ENCODE measurements around the gene PDCD11. TPM values are rescaled to one million over a fixed set of nuclear protein-coding genes. Genes with fewer than 3 reads are reported as not detected.

PDCD11 gene, protein sequence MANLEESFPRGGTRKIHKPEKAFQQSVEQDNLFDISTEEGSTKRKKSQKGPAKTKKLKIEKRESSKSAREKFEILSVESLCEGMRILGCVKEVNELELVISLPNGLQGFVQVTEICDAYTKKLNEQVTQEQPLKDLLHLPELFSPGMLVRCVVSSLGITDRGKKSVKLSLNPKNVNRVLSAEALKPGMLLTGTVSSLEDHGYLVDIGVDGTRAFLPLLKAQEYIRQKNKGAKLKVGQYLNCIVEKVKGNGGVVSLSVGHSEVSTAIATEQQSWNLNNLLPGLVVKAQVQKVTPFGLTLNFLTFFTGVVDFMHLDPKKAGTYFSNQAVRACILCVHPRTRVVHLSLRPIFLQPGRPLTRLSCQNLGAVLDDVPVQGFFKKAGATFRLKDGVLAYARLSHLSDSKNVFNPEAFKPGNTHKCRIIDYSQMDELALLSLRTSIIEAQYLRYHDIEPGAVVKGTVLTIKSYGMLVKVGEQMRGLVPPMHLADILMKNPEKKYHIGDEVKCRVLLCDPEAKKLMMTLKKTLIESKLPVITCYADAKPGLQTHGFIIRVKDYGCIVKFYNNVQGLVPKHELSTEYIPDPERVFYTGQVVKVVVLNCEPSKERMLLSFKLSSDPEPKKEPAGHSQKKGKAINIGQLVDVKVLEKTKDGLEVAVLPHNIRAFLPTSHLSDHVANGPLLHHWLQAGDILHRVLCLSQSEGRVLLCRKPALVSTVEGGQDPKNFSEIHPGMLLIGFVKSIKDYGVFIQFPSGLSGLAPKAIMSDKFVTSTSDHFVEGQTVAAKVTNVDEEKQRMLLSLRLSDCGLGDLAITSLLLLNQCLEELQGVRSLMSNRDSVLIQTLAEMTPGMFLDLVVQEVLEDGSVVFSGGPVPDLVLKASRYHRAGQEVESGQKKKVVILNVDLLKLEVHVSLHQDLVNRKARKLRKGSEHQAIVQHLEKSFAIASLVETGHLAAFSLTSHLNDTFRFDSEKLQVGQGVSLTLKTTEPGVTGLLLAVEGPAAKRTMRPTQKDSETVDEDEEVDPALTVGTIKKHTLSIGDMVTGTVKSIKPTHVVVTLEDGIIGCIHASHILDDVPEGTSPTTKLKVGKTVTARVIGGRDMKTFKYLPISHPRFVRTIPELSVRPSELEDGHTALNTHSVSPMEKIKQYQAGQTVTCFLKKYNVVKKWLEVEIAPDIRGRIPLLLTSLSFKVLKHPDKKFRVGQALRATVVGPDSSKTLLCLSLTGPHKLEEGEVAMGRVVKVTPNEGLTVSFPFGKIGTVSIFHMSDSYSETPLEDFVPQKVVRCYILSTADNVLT (N-terminal part only)
- 24.0 TPM for total RNA-seq

DNA sequence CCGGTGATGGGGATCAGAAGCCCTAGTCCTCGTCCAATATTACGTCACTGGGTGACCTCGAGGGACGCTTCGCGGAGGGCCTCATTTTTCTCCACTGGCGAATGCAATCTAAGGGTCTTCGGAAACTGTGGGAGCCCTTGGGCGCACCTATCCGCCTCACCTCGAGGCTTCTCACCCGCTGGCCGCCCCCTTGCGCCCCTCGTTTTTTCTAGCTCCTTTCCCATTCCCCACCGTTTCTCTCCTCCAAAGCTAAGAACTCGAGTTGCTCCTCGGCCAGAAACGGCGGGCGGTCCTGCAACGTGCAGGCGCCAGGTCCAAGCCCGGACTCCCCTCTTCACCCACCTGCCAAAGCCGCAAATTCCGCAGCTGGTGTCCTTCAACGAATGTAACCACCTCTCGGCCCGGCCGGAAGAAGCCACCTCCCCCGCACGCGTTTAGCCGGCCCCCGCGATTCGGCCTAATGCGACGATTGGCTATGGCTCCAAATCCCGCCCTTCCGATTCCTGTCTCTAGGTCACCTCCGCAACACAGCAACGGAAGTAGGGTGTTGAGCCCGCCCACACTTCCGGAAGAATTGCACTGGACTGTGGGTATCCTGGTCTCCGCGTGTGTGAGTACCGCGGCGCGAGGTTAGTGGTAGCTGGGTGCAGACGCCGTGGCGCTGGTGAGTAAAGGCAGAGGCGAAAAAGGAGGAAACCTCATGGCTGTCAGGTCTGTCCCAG, at the start of gene PDCD11, which contains the start of gene ATP5MK:
PDCD11 (plus strand) TSS at position 560 of the 722 bp plus-strand sequence. CDS start 1,801 bp downstream, outside the sequence.
ATP5MK (minus strand) TSS at position 409 of the 722 bp plus-strand sequence. CDS start 4,018 bp downstream, outside the sequence.

DNA sequence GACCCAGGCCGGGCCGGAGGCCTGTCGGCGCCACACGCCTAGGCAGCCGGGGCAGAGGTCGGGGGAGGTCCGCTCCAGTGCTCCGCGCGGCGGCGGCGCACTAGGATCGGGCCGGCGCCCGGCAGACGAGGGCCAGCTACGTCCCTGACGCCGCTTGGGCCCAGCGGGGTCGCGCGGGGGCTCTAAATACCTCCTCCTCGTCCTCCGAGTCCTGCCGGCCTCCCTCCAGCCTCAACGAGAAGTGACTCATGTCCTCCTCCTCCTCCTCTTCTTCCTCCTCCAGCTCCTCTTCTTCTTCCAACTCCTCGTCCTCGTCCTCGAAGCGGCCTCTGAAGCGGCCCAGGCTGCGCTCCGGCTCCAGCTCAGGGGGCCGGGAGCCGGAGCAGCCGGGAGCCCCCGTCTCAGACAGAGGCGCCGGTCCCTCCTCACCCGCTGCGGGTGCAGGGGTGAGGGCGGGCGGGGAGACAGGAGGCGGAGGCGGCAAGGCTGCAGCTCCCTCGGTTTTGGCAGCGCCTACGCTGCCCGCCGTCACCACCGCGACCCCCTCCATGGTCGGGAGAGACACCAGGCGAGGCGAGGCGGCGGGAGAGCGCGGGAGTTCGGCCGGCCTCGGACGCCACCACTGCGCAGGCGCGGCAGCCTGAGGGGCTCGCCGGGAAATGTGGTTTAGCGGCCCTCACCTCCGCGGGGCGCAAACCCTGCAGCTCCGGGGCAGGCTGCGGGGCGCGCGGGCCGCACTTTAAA, 45.7 kb upstream of the PDCD11 start, which contains the start of gene PCGF6:
PCGF6 (minus strand) TSS at position 624 of the 744 bp plus-strand sequence; CDS start at position 550, 74 bp downstream.

DNA sequence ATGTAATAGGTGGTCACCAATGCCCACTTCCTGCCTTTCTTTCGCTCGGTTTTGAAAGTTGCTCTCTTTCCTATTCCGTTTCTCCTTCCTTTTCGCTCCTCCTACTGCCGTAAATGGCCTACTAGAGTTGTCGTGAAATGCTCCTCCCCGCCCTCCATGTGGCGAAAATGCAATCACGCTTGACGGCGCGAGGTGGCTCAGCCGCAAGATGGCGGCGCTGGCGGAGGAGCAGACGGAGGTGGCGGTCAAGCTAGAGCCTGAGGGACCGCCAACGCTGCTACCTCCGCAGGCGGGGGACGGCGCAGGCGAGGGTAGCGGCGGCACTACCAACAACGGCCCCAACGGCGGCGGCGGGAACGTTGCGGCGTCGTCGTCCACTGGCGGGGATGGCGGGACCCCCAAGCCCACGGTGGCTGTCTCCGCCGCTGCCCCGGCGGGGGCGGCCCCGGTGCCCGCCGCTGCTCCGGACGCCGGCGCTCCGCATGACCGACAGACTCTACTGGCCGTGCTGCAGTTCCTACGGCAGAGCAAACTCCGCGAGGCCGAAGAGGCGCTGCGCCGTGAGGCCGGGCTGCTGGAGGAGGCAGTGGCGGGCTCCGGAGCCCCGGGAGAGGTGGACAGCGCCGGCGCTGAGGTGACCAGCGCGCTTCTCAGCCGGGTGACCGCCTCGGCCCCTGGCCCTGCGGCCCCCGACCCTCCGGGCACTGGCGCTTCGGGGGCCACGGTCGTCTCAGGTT, 28.5 kb upstream of the PDCD11 start, which contains the start of gene TAF5:
TAF5 (plus strand) TSS at position 195 of the 737 bp plus-strand sequence; CDS start at position 209, 14 bp downstream.

GRCh38 chr10:103451831-103452505, 55.5 kb downstream of the PDCD11 start, which contains the start of gene CALHM2:
Gene CALHM2 (minus strand): TSS chr10:103452370. CDS start chr10:103449941, 2,429 bp downstream.

GRCh38 chr10:103458720-103459119, 62.3 kb downstream of the PDCD11 start, which contains the start of gene CALHM1:
Gene CALHM1 (minus strand): TSS chr10:103458900. CDS start chr10:103458751, 149 bp downstream.

GRCh38 chr10:103479135-103479534, 82.7 kb downstream of the PDCD11 start, which contains the start of gene CALHM3:
Gene CALHM3 (minus strand): TSS chr10:103479240. CDS start chr10:103479032, 208 bp downstream.

GRCh38 chr10:103493362-103493915, 97.0 kb downstream of the PDCD11 start, which contains the start of gene NEURL1:
Gene NEURL1 (plus strand): TSS chr10:103493705. CDS start chr10:103494388, 683 bp downstream.

Other genes starting within 250 kb of the PDCD11 start
- 115 TPM for gene NT5C2, start 203.4 kb upstream of the PDCD11 start, total RNA-seq
- not detected for gene RPEL1, start 150.7 kb upstream of the PDCD11 start, total RNA-seq
- gene INA, start 119.5 kb upstream of the PDCD11 start, total RNA-seq, result 223 TPM
- 13.4 TPM for gene PCGF6, start 45.5 kb upstream of the PDCD11 start, total RNA-seq
- 6.7 TPM for gene TAF5, start 28.6 kb upstream of the PDCD11 start, total RNA-seq
- 197 TPM for gene ATP5MK, start 151 bp upstream of the PDCD11 start, total RNA-seq
- 2.5 TPM for gene CALHM2, start 55.7 kb downstream of the PDCD11 start, total RNA-seq
- 0.23 TPM for gene CALHM1, start 62.3 kb downstream of the PDCD11 start, total RNA-seq
- not detected for gene CALHM3, start 82.6 kb downstream of the PDCD11 start, total RNA-seq
- 33.4 TPM for gene NEURL1, start 97.1 kb downstream of the PDCD11 start, total RNA-seq

Data from diencephalon (tissue), 1 donor.